ENCODE results near the gene USP25.

USP25 gene

GRCh38 chr21:15894596-15894995 is 164.8 kb downstream of the USP25 start:
- H3K4me3 ChIP-seq (ENCODE audit: low read depth, low read length) = no peak overlapping the region

GRCh38 chr21:15895142-15896106 is 165.6 kb downstream of the USP25 start:
- no peak overlapping the region for H3K4me3 ChIP-seq (ENCODE audit: low read depth, low read length)
- TF ChIP-seq, protein P1, sequence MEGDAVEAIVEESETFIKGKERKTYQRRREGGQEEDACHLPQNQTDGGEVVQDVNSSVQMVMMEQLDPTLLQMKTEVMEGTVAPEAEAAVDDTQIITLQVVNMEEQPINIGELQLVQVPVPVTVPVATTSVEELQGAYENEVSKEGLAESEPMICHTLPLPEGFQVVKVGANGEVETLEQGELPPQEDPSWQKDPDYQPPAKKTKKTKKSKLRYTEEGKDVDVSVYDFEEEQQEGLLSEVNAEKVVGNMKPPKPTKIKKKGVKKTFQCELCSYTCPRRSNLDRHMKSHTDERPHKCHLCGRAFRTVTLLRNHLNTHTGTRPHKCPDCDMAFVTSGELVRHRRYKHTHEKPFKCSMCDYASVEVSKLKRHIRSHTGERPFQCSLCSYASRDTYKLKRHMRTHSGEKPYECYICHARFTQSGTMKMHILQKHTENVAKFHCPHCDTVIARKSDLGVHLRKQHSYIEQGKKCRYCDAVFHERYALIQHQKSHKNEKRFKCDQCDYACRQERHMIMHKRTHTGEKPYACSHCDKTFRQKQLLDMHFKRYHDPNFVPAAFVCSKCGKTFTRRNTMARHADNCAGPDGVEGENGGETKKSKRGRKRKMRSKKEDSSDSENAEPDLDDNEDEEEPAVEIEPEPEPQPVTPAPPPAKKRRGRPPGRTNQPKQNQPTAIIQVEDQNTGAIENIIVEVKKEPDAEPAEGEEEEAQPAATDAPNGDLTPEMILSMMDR (IDR thresholded peaks at IDR 0.05; ENCODE audit: borderline replicate concordance, insufficient read depth, low read depth, low read length) = no peak

More at GRCh38 chr21:15894596-15894995, 164.8 kb downstream of the USP25 start:
- TF ChIP-seq, protein P1 (IDR thresholded peaks at IDR 0.05; ENCODE audit: borderline replicate concordance, insufficient read depth, low read depth, low read length) = no peak

DNA sequence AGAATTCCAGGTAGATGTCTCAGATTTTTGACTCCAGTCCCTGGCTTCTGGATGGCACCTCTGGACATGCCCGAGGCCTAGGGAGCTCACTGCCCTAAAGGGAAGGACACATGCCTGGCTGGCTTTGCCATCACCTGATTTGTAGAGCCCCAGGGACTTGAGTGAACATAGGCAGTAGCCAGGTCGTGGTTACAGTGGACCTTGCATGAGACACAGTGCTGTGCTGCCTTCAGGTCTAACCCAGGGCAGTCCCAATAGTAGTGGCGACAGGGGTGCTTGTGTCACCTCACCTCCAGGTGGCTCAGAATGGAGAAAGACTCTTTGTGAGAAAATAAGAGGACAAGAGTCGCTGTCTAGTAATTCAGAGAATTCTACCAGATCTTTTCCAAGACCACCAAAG is 166.7 kb downstream of the USP25 start:
- TF ChIP-seq, protein P1 (IDR thresholded peaks at IDR 0.05; ENCODE audit: borderline replicate concordance, insufficient read depth, low read depth, low read length) = no peak

GRCh38 chr21:15904389-15904788 is 174.6 kb downstream of the USP25 start:
- TF ChIP-seq, protein P1 (IDR thresholded peaks at IDR 0.05; ENCODE audit: borderline replicate concordance, insufficient read depth, low read depth, low read length) = no peak

More for the DNA sequence above, 166.7 kb downstream of the USP25 start:
- H3K4me3 ChIP-seq (ENCODE audit: low read depth, low read length) = no peak overlapping the region

DNA sequence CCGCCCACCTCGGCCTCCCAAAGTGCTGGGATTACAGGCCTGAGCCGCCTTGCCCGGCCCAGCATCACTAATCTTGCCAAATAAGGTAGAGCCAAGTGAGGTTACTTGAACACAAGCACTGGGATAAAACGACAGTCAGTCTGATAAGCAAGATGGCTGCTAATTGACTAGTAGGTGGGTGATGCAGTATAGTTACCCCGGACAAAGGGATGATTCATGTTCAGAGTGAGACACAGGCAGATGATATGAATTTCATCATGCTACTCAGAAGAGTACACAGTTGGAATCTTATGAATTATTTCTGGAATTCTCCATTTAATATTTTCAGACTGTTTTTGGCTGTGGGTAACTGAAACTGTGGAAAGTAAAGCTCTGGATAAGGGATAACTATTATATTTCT is 178.4 kb downstream of the USP25 start:
- no peak overlapping the region for H3K4me3 ChIP-seq (ENCODE audit: low read depth, low read length)
- TF ChIP-seq, protein P1 (IDR thresholded peaks at IDR 0.05; ENCODE audit: borderline replicate concordance, insufficient read depth, low read depth, low read length) = no peak

More at GRCh38 chr21:15904389-15904788, 174.6 kb downstream of the USP25 start:
- no peak overlapping the region for H3K4me3 ChIP-seq (ENCODE audit: low read depth, low read length)

DNA sequence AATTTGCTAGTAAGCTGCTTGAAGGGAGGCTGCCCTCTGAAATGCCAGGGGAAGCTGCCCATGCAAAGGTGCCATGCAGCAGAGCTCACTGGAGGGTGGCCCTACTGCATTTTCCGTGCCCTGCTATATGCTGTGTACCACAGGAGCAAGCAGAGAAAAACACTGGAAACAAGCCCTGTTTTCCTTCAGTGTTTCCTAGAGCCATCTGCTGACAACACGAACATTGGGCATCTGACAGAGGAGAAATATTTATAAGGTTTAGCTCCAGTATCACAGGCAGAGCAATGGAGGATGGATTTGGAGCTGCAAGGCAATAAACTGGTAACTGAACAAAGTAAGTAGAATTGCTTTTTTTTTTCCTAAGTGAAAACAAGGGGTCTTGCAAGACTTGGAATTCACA is 198.4 kb downstream of the USP25 start:
- TF ChIP-seq, protein P1 (IDR thresholded peaks at IDR 0.05; ENCODE audit: borderline replicate concordance, insufficient read depth, low read depth, low read length) = no peak
- H3K4me3 ChIP-seq (ENCODE audit: low read depth, low read length) = no peak overlapping the region

Data from GM12875 (cell line).